ENCODE results near the gene LLGL2. TPM values are rescaled to one million over a fixed set of nuclear protein-coding genes. Genes with fewer than 3 reads are reported as not detected.

Gene LLGL2
- total RNA-seq, 1 experiment from 2014 or later: 156 TPM

DNA sequence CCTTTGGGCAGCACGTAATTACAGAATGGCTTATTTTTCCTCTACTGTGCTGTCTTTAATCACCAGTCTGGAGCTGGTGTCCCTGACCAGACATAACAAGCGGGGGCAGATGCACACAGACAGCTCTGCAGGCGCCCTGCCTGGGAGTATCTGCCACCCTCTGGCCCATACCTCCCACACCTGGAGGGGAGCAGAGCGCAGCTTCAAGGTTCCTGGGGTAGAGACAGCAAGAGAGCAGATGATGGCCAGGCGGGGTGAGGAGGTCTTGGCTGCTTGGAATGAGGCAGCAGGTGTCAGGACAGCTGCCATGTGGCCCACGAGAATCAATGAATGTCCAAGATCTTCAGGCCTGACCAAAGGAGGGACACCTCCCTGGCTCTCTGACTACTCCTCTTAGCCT, 45.2 kb upstream of the LLGL2 start:
- Histone ChIP-seq H4K20me1 (ENCODE audit: insufficient read depth) (peaks cover 9% of the 10 kb centered on the region), H3F3A (ENCODE audit: insufficient read depth, low read depth) (no peaks in the 10 kb centered on the region), H3K4me1 (replicated peaks; ENCODE audit: insufficient read depth) (no peaks in the 10 kb centered on the region), H3K9me3 (ENCODE audit: insufficient read depth, low read depth) (no peaks in the 10 kb centered on the region), H2AFZ (no peak overlapping the region), H3K27me3 (ENCODE audit: insufficient read depth, low read depth) (no peaks in the 10 kb centered on the region), H3K27ac (no peak overlapping the region), H3K4me2 (no peak overlapping the region), H3K4me3 (no peak overlapping the region), H3K36me3 (ENCODE audit: low read depth) (no peaks in the 10 kb centered on the region), H3K79me2 (ENCODE audit: low read depth) (no peaks in the 10 kb centered on the region), H3K9me2 (ENCODE audit: insufficient read depth) (no peaks in the 10 kb centered on the region)
- TF ChIP-seq, protein P1, sequence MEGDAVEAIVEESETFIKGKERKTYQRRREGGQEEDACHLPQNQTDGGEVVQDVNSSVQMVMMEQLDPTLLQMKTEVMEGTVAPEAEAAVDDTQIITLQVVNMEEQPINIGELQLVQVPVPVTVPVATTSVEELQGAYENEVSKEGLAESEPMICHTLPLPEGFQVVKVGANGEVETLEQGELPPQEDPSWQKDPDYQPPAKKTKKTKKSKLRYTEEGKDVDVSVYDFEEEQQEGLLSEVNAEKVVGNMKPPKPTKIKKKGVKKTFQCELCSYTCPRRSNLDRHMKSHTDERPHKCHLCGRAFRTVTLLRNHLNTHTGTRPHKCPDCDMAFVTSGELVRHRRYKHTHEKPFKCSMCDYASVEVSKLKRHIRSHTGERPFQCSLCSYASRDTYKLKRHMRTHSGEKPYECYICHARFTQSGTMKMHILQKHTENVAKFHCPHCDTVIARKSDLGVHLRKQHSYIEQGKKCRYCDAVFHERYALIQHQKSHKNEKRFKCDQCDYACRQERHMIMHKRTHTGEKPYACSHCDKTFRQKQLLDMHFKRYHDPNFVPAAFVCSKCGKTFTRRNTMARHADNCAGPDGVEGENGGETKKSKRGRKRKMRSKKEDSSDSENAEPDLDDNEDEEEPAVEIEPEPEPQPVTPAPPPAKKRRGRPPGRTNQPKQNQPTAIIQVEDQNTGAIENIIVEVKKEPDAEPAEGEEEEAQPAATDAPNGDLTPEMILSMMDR (conservative IDR thresholded peaks at IDR 0.05): no peak
- TF ChIP-seq EZH2 (IDR thresholded peaks at IDR 0.05; ENCODE audit: low read depth): no peak
- BruUV-seq (replicated peaks): no TSS peak
- ChIA-PET POLR2A (ENCODE audit: unreplicated experiment) (interaction anchor here (0.6 kb wide), 1 partner anchor 83 kb away, joined by 3 read pairs; no protein-coding TSS in a partner anchor), CTCF (no interaction called here)
- no peak for DNase-seq
- intact Hi-C loops (cut with micrococcal nuclease; ENCODE audit: unreplicated experiment): no loop called here

DNA sequence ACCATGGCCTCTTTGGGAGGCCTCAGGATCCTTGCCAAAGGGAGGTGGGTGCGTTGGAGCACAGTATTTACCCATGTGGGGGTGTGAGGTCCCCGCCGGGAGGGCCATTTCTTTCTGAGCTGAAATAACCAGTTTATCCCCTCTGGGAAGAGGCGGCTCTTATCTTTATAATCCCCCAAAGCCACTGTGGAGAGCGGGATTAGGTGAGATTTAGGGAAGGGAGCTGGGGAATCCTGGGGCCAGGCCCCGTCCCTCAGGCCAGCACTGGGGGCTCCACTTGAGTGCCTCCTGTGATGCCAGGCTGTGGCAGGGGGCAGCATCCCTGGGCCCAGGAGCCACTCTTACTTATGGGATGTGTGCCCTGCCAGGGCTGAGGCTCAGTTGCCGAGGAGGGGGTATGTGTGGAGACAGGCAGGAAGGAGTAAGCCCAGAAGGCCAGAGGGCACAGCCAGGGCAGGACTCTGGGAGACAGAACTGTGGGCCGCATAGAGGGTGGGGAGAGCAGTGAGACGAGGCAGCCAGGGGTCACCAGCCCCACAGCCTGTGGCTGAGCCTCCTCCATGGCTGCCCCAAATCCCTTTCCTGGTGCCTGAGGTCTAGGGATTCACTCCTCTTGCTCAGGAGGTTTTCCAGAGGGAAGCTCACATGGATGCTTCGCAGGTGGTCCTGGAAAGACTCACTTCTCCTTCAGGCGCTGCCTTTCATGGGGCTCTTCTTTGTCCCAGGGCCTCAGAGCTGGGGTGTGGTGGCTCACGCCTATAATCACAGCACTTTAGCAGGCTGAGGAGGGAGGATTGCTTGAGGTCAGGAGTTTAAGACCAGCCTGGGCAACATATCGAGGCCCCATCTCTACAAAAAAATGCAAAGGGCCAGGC, 44.1 kb upstream of the LLGL2 start:
- intact Hi-C loops (cut with micrococcal nuclease; ENCODE audit: unreplicated experiment): no loop called here
- Histone ChIP-seq H2AFZ (no peak overlapping the region), H3F3A (ENCODE audit: insufficient read depth, low read depth) (no peaks in the 10 kb centered on the region), H3K27me3 (ENCODE audit: insufficient read depth, low read depth) (no peaks in the 10 kb centered on the region), H3K4me1 (replicated peaks; ENCODE audit: insufficient read depth) (no peaks in the 10 kb centered on the region), H3K27ac (no peak overlapping the region), H3K9me3 (ENCODE audit: insufficient read depth, low read depth) (no peaks in the 10 kb centered on the region), H3K79me2 (ENCODE audit: low read depth) (no peaks in the 10 kb centered on the region), H4K20me1 (ENCODE audit: insufficient read depth) (peaks cover 9% of the 10 kb centered on the region), H3K36me3 (ENCODE audit: low read depth) (no peaks in the 10 kb centered on the region), H3K4me2 (no peak overlapping the region), H3K4me3 (no peak overlapping the region), H3K9me2 (ENCODE audit: insufficient read depth) (no peaks in the 10 kb centered on the region)
- ChIA-PET POLR2A (ENCODE audit: unreplicated experiment) (no interaction called here), CTCF (interaction anchor here (0.7 kb wide), 1 partner anchor 68 kb away, joined by 5 read pairs; no protein-coding TSS in a partner anchor)
- no TSS peak for BruUV-seq (replicated peaks)
- no peak for DNase-seq
- no peak for TF ChIP-seq EZH2 (IDR thresholded peaks at IDR 0.05; ENCODE audit: low read depth)
- TF ChIP-seq, protein P1 (conservative IDR thresholded peaks at IDR 0.05): no peak

DNA sequence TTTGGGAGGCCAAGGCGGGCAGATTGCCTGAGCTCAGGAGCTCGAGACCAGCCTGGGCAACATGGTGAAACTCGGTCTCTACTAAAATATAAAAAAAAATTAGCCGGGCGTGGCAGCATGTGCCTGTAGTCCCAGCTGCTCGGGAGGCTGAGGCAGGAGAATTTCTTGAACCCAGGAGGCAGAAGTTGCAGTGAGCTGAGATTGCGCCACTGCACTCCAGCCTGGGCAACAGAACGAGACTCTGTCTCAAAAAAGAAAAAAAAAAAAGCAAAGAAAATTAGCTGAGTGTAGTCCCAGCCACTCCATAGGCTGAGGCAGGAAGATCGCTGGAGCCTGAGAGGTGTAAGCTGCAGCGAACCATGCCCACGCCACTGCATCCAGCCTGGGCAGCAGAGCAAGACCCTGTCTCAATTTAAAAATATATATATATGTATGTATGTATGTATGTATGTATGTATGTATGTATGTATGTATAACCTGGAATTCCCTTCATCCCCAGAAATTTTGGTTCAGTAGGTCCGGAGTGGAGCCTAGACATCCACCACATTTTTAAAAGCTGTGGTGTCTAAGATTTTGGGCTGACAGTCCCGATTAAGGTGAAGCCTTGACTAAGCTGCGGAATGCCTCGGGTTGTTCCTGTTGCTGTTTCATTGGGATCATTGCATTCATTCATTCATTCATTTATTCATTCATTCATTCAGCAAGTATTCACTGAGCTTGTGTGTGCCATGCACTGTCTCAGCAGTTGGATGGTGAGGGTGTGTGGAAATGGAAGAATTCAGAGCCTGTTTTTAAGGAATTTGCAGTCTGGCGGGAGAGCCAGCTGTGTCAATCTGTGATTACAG, 43.2 kb upstream of the LLGL2 start:
- H3K4me2 ChIP-seq: no peak overlapping the region
- ChIA-PET POLR2A (ENCODE audit: unreplicated experiment) (no interaction called here), CTCF (interaction anchor here (0.6 to 0.7 kb wide), 2 partner anchors 67 to 168 kb away, joined by 5 read pairs; no protein-coding TSS in a partner anchor)
- no peaks in the 10 kb centered on the region for H3K79me2 ChIP-seq (ENCODE audit: low read depth)
- no peak overlapping the region for H3K27ac ChIP-seq
- no peaks in the 10 kb centered on the region for H3K36me3 ChIP-seq (ENCODE audit: low read depth)
- intact Hi-C loops (cut with micrococcal nuclease; ENCODE audit: unreplicated experiment): no loop called here
- H4K20me1 ChIP-seq (ENCODE audit: insufficient read depth): peaks cover 9% of the 10 kb centered on the region
- TF ChIP-seq EZH2 (IDR thresholded peaks at IDR 0.05; ENCODE audit: low read depth): no peak
- TF ChIP-seq, protein P1 (conservative IDR thresholded peaks at IDR 0.05): no peak
- H2AFZ ChIP-seq: no peak overlapping the region
- H3K4me3 ChIP-seq: no peak overlapping the region
- H3K9me2 ChIP-seq (ENCODE audit: insufficient read depth): no peaks in the 10 kb centered on the region
- DNase-seq: no peak
- no peaks in the 10 kb centered on the region for H3F3A ChIP-seq (ENCODE audit: insufficient read depth, low read depth)
- no peaks in the 10 kb centered on the region for H3K9me3 ChIP-seq (ENCODE audit: insufficient read depth, low read depth)
- no peaks in the 10 kb centered on the region for H3K27me3 ChIP-seq (ENCODE audit: insufficient read depth, low read depth)
- H3K4me1 ChIP-seq (replicated peaks; ENCODE audit: insufficient read depth): no peaks in the 10 kb centered on the region
- no TSS peak for BruUV-seq (replicated peaks)

Measured in PC-9 (cell line).